OCI-M1 (cell line): ENCODE data around the gene ZNF791.
"Not testable (repeated sequence)": the region's sequence is repeated elsewhere in the genome, so short reads cannot be mapped to it uniquely, and the experiment has no call there.

Experiments used
- DNase-seq: peaks from one replicate; lab custom pipeline; 2025; lab: John Stamatoyannopoulos, UW

The ZNF791 gene

GRCh38 chr19:12610540-12611360 lies at the start of gene ZNF791, which contains the start of gene ZNF490:
TSS of gene ZNF791 (plus strand) at chr19:12610920. CDS start at chr19:12611080, 160 bp downstream.
TSS of gene ZNF490 (minus strand) at chr19:12610813. CDS start at chr19:12610680, 133 bp downstream.
- DNase-seq, result peak; percentile 97

GRCh38 chr19:12564016-12564664 lies 46.6 kb upstream of the ZNF791 start:
- DNase-seq, result peak; percentile 98

- DNase-seq, result not testable (repeated sequence)
Observed at GRCh38 chr19:12566380-12566779, 44.3 kb upstream of the ZNF791 start.

GRCh38 chr19:12567951-12568350 lies 42.8 kb upstream of the ZNF791 start:
- DNase-seq, result no peak

- DNase-seq, result no peak
Observed at GRCh38 chr19:12574036-12574435, 36.7 kb upstream of the ZNF791 start.

GRCh38 chr19:12578641-12579040 lies 32.1 kb upstream of the ZNF791 start:
- no peak for DNase-seq

DNA sequence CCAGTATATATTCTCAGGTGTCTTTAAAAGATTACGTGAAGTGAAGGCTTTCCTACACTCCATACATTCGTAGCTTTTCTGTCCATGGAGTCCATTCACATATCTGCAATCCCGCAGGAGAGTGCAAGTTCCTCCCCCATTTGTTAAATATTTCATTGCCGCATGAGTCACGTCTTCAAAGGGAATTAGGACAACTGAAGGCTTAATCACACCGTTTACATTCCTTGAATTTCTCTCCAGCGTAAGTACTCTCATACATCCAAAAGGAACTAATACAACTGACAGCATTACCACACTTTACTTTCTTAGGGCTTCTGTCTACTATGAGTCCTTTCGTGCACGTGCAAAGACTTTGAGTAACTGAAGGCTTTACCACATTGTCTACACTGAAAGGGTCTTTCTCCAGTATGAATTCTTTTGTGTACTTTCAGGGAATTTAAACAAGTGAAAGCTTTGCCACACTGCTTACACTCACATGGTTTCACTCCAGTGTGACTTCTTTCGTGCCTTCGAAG lies 30.5 kb upstream of the ZNF791 start:
- DNase-seq, result no peak

- DNase-seq, result no peak
Observed at GRCh38 chr19:12581100-12581499, 29.6 kb upstream of the ZNF791 start.

DNA sequence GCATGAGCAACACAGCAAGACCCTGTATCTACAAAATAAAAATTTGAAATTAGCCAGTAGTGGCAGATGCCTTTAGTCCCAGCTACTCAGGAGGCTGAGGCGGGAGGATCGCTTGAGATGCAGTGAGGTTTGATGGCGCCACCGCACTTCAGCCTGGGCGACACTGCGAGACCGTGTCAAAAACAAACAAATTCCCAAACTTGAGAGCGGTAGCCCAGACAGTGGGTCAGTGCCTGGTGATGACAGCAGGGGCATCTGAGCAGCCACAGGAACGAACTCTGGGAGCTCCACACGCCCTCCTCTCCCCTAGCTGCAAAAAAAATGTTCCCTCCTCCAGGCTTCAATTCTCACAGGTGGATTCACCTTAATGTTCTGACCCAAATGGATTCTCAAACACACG lies 14.2 kb upstream of the ZNF791 start:
- DNase-seq, result no peak

DNA sequence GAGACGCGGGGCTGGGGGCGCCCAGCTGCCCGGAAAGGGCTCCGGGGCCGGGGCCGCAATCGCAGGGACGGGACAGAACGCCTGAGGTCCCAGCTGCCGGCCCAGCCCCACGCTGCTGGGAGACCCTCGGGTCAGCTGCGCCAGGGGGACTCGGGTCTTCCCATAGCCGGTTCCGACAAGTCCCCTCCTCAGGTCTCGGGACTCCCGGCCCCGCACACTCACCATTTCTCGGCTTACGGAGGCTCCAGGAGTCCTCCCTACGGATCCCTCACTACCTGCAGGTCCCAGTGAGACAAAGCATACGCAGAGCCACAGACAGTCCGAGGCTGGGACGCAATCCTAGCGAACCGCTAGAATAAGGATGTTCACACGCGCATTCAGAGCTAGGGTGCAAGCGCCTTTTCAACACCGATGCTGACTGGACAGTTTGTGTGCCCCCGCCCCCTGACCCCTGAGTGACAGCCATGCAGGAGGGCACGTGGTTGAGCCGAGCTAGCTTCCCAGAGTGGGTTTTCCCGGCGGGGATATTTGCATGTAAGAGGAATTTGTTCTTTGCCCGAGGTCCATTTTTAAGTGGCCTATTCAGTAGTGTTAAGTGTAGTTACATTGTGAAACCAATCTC lies 13.7 kb upstream of the ZNF791 start:
- DNase-seq, result no peak

- DNase-seq, result no peak
Observed at GRCh38 chr19:12597594-12597993, 13.1 kb upstream of the ZNF791 start.

GRCh38 chr19:12603714-12604113 lies 7.0 kb upstream of the ZNF791 start:
- DNase-seq, result no peak

DNA sequence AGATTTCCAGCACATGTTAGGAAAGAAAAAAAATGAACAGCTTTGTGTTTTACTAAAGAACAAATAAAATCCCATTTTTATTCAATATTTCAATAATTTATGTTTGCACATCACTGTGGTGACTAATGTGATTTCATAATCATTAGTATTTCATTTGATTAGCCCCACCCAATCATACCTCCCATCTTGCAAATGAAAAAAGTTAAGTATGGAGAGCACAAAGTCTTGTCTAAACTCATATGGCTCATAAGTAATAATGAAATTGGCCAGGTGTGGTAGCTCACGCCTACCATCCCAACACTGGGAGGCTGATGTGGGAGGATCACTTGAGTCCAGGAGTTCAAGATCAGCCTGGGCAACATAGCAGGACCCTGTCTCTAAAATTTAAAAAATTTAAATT lies 3.9 kb upstream of the ZNF791 start:
- no peak for DNase-seq

DNA sequence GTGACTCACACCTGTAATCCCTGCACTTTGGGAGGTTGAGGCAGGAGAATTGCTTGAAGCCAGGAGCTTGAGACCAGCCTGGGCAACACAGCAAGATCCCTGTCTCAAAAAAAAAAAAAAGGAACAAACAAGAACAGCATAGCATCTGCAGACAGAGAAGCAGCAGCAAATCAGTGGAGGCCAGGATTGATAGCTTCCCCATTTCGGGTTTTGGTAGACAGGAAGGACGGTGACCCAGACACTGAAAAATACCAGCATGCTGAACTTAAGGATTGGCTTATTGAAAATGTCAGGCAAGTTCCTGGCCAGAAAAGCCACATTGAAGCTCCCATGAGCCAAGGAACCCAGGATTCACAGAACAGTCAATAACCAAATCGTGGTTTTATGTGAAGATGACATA lies 3.1 kb upstream of the ZNF791 start:
- no peak for DNase-seq

- no peak for DNase-seq
Observed at GRCh38 chr19:12611361-12611699, 610 bp downstream of the ZNF791 start.

DNA sequence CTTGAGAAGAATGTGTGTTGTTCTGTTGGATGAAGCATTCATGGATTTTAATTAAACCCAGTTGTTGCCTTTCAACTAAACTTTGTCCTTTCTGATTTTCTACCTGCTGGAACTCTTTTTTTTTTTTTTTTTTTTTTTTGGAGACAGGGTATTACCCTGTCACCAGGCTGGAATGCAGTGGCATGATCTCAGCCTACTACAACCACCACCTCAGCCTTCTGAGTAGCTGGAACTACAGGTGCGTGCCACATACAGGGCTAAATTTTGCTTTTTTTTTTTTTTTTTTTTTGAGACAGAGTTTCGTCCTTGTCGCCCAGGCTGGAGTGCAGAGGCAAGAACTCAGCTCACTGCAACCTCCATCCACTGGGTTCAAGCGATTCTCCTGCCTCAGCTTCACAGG lies 6.9 kb downstream of the ZNF791 start:
- DNase-seq, result no peak

GRCh38 chr19:12621253-12622024 lies 10.7 kb downstream of the ZNF791 start:
- DNase-seq, result not testable (repeated sequence)

DNA sequence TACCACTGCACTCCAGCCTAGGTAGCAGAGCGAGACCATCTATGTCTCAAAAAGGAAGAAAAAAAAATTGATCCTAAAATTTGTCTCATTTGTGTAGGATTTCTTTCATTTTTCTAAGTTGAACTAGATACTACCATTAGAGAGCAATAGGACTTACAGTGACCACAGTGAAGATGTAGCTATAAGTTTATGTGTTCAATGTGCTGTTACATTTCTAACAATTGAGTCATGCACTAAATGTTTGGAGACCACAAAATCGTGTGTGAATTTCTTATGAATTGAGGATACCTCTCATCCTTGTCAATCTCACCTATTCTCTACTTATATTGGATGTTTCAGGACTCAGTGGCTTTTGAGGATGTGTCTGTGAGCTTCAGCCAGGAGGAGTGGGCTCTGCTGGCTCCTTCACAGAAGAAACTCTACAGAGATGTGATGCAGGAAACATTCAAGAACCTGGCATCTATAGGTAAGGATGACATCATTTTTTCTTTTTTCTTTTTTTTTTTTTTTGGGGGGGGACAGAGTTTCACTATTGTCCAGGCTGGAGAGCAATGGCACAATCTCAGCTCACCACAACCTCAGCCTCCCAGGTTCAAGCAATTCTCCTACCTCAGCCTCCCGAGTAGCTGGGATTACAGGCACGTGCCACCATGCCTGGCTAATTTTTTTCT lies 12.8 kb downstream of the ZNF791 start:
- DNase-seq, result no peak

DNA sequence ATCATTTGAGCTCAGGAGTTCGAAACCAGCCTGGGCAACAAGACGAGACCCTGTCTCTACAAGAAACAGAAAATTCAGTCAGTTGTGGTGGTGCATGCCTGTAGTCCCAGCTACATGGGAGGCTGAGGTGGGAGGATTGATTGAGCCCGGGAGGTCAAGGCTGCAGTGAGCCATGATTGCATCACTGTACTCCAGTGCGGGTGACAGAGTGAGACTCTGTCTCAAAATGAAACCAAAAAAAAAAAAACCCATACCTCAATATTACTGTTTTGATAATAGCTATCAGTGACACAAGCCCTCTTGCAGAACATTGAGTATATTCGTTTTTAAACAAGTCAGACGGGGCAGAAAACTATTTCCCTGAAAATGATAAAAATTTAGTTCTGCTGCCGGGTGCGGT lies 16.2 kb downstream of the ZNF791 start:
- DNase-seq, result no peak

- no peak for DNase-seq
Observed at GRCh38 chr19:12628040-12629022, 17.6 kb downstream of the ZNF791 start.
